DND-41 (cell line): ENCODE results near the gene TSC22D1.

ENCODE experiments used
- EZH2 ChIP-seq: IDR thresholded peaks from 3 replicates; pipeline ENCODE4 v1.6.1; 2012; ENCODE audit warnings: borderline replicate concordance, low read depth, mild to moderate bottlenecking, moderate library complexity, low read length, inconsistent platforms; ENCODE audit not compliant: severe bottlenecking
- TF ChIP-seq, protein P1 (sequence below): IDR thresholded peaks from 2 replicates; pipeline ENCODE4 v1.5.1; 2012; ENCODE audit warnings: borderline replicate concordance, low read length, moderate library complexity, mild to moderate bottlenecking; ENCODE audit not compliant: poor library complexity, severe bottlenecking; ENCODE audit errors: extremely low read depth

DNA sequence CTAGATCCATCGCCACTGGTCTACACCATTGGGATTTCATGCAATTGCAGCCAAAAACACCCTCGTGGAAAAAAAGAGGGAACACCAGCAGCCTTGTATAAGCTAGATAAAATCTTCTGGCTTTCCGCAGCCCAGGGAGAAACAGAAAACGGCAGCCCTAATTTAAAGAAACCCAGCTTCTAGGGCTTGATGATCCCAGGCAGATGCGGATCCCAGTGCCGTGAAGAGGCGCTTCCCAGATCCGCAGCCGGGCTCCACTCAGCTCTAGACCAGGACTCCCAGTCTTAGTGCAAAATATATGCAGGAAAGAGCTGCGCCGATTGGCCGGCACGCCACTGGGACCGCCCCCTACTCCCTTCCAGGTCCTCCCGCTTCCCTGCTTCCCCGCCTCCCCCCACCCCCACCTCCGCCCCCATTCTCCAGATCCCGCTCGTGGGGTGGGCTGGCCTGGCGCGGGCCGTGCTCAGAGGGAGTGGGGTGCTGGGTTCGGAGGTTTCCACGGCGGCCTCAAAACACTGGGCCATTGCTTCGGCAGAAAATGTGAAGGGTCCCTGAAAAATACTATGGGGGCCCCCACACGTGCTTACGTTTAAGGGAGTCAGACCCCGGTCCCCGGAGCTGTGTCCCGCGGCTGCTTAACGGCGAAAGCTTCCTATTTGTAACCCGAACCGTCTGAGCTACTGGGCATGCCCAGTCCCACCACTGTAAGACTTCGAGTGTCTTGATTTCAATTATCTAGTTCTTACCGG, 139.4 kb downstream of the TSC22D1 start:
- no peak for TF ChIP-seq EZH2
- TF ChIP-seq, protein P1, sequence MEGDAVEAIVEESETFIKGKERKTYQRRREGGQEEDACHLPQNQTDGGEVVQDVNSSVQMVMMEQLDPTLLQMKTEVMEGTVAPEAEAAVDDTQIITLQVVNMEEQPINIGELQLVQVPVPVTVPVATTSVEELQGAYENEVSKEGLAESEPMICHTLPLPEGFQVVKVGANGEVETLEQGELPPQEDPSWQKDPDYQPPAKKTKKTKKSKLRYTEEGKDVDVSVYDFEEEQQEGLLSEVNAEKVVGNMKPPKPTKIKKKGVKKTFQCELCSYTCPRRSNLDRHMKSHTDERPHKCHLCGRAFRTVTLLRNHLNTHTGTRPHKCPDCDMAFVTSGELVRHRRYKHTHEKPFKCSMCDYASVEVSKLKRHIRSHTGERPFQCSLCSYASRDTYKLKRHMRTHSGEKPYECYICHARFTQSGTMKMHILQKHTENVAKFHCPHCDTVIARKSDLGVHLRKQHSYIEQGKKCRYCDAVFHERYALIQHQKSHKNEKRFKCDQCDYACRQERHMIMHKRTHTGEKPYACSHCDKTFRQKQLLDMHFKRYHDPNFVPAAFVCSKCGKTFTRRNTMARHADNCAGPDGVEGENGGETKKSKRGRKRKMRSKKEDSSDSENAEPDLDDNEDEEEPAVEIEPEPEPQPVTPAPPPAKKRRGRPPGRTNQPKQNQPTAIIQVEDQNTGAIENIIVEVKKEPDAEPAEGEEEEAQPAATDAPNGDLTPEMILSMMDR = peak; percentile 1
